HepG2 (cell line): Measurements from ENCODE around the gene CDH11. TPM values are rescaled to one million over a fixed set of nuclear protein-coding genes. Genes with fewer than 3 reads are reported as not detected.

Experiments
- ATAC-seq: fragments of 200-7000 bp; cut with Tn5 transposase; 3 replicates; pipeline ENCODE4 v1.9.1; 2020; ENCODE audit warnings: mild to moderate bottlenecking, moderate library complexity
- BruUV-seq: library from RNA; stranded (reverse); fragments of 400-500 nt; replicated peaks from 2 replicates; lab custom pipeline; 2021; lab: Mats Ljungman, UMichigan
- CTCF ChIA-PET: fragments of 300-600 bp; formaldehyde crosslinking; extraction: SDS; loops from one replicate; lab custom pipeline; 2021; ENCODE audit warnings: low total read pairs, inconsistent platforms, low intra/inter-chr PET ratio; lab: Yijun Ruan, JAX
- POLR2A ChIA-PET: fragments of 350-600 bp; sonication (Branson Sonifier 250); formaldehyde crosslinking; loops from one replicate; lab custom pipeline; 2020; ENCODE audit warnings: antibody characterized with exemption, inconsistent platforms; lab: Yijun Ruan, JAX
- DNase-seq: peaks from one replicate; pipeline ENCODE4 v3.0.0-alpha.2; 2015; ENCODE audit warnings: low spot score
- FAIRE-seq: peaks from 3 replicates; lab custom pipeline; 2011; peaks lifted over from hg19 to GRCh38; lab: Jason Lieb, UNC
- H2AFZ ChIP-seq: one replicate; pipeline ENCODE4 v1.6.1; 2011; ENCODE audit warnings: low read length, inconsistent platforms
- H3K27ac ChIP-seq: fragments of 300-600 bp; 3 replicates; pipeline ENCODE4 v1.8.0; 2011; ENCODE audit warnings: mixed run types, mild to moderate bottlenecking, mixed read lengths, low read length, inconsistent platforms; ENCODE audit not compliant: insufficient read depth; ENCODE audit errors: extremely low read length
- H3K27me3 ChIP-seq, 2 experiments: fragments of 200-600 bp in 1 of 2; 2 replicates in 1 of 2; 3 replicates in 1 of 2; pipeline versions ENCODE4 v1.6.0 to v1.8.0; 2011; ENCODE audit warnings: low read length in 2 of 2, mild to moderate bottlenecking in 2 of 2, moderate library complexity in 2 of 2, inconsistent platforms in 1 of 2; ENCODE audit not compliant: insufficient read depth in 2 of 2, control insufficient read depth in 1 of 2
- H3K36me3 ChIP-seq, 2 experiments: fragments of 200-600 bp in 1 of 2; replicated peaks in 1 of 2; 2 replicates in 1 of 2; 3 replicates in 1 of 2; pipeline versions ENCODE4 v1.5.1 to v1.8.0; 2011; ENCODE audit warnings: low read length in 2 of 2, inconsistent platforms in 1 of 2; ENCODE audit not compliant: insufficient read depth in 2 of 2, control insufficient read depth in 1 of 2
- H3K4me1 ChIP-seq: 2 replicates; pipeline ENCODE4 v1.5.1; 2012; ENCODE audit warnings: low read length, inconsistent platforms; ENCODE audit not compliant: insufficient read depth
- H3K4me2 ChIP-seq: 2 replicates; pipeline ENCODE4 v1.6.0; 2011; ENCODE audit warnings: low read depth, low read length, inconsistent platforms
- H3K4me3 ChIP-seq, 3 experiments: fragments of 200-600 bp in 1 of 3; sonication (generic), shearing (Covaris generic) in 1 of 3; replicated peaks in 1 of 3; 2 replicates each; pipeline ENCODE4 v1.5.1; 2011 to 2016; ENCODE audit warnings: low read length in 3 of 3, inconsistent platforms in 2 of 3, low read depth in 2 of 3, mild to moderate bottlenecking in 2 of 3, control low read depth in 1 of 3, mixed read lengths in 1 of 3; ENCODE audit not compliant: insufficient read depth in 1 of 3
- H3K79me2 ChIP-seq: one replicate; pipeline ENCODE4 v1.6.1; 2011; ENCODE audit warnings: low read length, inconsistent platforms; ENCODE audit not compliant: insufficient read depth
- H3K9ac ChIP-seq: 2 replicates; pipeline ENCODE4 v1.6.0; 2011; ENCODE audit warnings: mild to moderate bottlenecking, low read depth, low read length, inconsistent platforms; ENCODE audit not compliant: insufficient read depth
- H3K9me3 ChIP-seq: 2 replicates; pipeline ENCODE4 v1.5.1; 2012; ENCODE audit warnings: mild to moderate bottlenecking, low read length
- H4K20me1 ChIP-seq: 2 replicates; pipeline ENCODE4 v1.6.0; 2011; ENCODE audit warnings: inconsistent platforms, mild to moderate bottlenecking, low read length, moderate library complexity; ENCODE audit not compliant: insufficient read depth
- BORCS8-MEF2B ChIP-seq: sonication (generic); formaldehyde crosslinking; IDR thresholded peaks from 2 replicates; pipeline ENCODE4 v1.8.0; 2022; ENCODE audit warnings: mild to moderate bottlenecking, missing genetic modification reagents
- CCAR2 ChIP-seq: fragments of 200-400 bp; formaldehyde crosslinking; optimal IDR thresholded peaks from 2 replicates; pipeline ENCODE3; 2018; ENCODE audit warnings: low read depth, mild to moderate bottlenecking, low read length, moderate library complexity
- CEBPB ChIP-seq: IDR thresholded peaks from 2 replicates; pipeline ENCODE4 v1.6.1; 2011; ENCODE audit warnings: low read depth, low read length, improper control_type of control experiment, borderline replicate concordance
- CREB1 ChIP-seq, 2 experiments: fragments of 450-650 bp in 1 of 2; IDR thresholded peaks; 2 replicates each; pipeline ENCODE4 v1.6.1; 2016 to 2017; ENCODE audit warnings: control low read depth in 1 of 2, mild to moderate bottlenecking in 1 of 2, missing compliant biosample characterization in 1 of 2, missing genetic modification characterization in 1 of 2
- HMG20A ChIP-seq: IDR thresholded peaks from 2 replicates; pipeline ENCODE4 v1.6.1; 2016; ENCODE audit warnings: borderline replicate concordance
- KLF16 ChIP-seq, 2 experiments: sonication (generic) in 1 of 2; formaldehyde crosslinking in 1 of 2; IDR thresholded peaks; 2 replicates each; pipeline versions ENCODE4 v1.6.1 to v1.8.0; 2016 to 2023; ENCODE audit warnings: missing genetic modification reagents in 2 of 2, missing compliant biosample characterization in 1 of 2
- MAZ ChIP-seq, 2 experiments: sonication (generic) in 1 of 2; formaldehyde crosslinking in 1 of 2; IDR thresholded peaks; 2 replicates each; pipeline versions ENCODE4 v1.5.0 to v1.6.1; 2012 to 2020; ENCODE audit warnings: low read depth in 2 of 2, mild to moderate bottlenecking in 2 of 2, borderline replicate concordance in 1 of 2, improper control_type of control experiment in 1 of 2, low read length in 1 of 2, missing genetic modification reagents in 1 of 2, moderate library complexity in 1 of 2
- NR1H2 ChIP-seq: sonication (generic); formaldehyde crosslinking; IDR thresholded peaks from 2 replicates; pipeline ENCODE4 v1.8.1; 2022; ENCODE audit warnings: low read depth, missing genetic modification reagents, borderline replicate concordance
- ZFP1 ChIP-seq: IDR thresholded peaks from 2 replicates; pipeline ENCODE4 v1.6.1; 2016
- ZNF253 ChIP-seq: sonication (generic); formaldehyde crosslinking; IDR thresholded peaks from 2 replicates; pipeline ENCODE4 v1.8.0; 2022; ENCODE audit warnings: mild to moderate bottlenecking, missing genetic modification reagents, borderline replicate concordance
- ZNF367 ChIP-seq: sonication (generic); formaldehyde crosslinking; IDR thresholded peaks from 2 replicates; pipeline ENCODE4 v1.4.0; 2020; ENCODE audit warnings: missing genetic modification reagents, borderline replicate concordance
- ZNF792 ChIP-seq: IDR thresholded peaks from 2 replicates; pipeline ENCODE4 v1.6.1; 2016
- WGBS: methylation state at CpG from one replicate; pipeline ENCODE4 v1.1.6; 2017; ENCODE audit warnings: low lambda C conversion rate; 5-methylcytosine and 5-hydroxymethylcytosine counted together
- in situ Hi-C: cut with HindIII; loops from 2 replicates; pipeline ENCODE4 v1.10.0; 2017; ENCODE audit warnings: low pct_unique_long_range_greater_than_20kb; ENCODE audit not compliant: extremely low pct_ligation_motif_present
- intact Hi-C: fragments of 100-400 bp; cut with micrococcal nuclease; formaldehyde crosslinking; loops from one replicate; pipeline ENCODE4 v1.10.0; 2022; ENCODE audit not compliant: unreplicated experiment
- polyA plus RNA-seq, 8 experiments: library from polyadenylated mRNA; depleted of rRNA in 3 of 8; stranded (reverse) in 7 of 8; unstranded in 1 of 8; fragments of >200 nt; fragmentation: Illumina TruSeq in 4 of 8; extraction: Trizol in 4 of 8; gene quantifications; 2 replicates each; pipeline versions ENCODE4 v1.2.1 to v1.2.3, GENCODE V29; 2011 to 2016; ENCODE audit warnings: low read depth in 4 of 8, missing spikeins in 1 of 8, mixed read lengths in 1 of 8; ENCODE audit not compliant: insufficient read depth in 1 of 8
- total RNA-seq, 5 experiments: library from RNA; depleted of rRNA; stranded (reverse); fragments of >200 nt; fragmentation: Illumina TruSeq; extraction: Trizol; gene quantifications; 2 replicates each; pipeline ENCODE4 v1.2.3, GENCODE V29; 2016; ENCODE audit warnings: low read depth in 1 of 5
- TF ChIP-seq, protein P1 (sequence below): sonication (generic); formaldehyde crosslinking; IDR thresholded peaks from 2 replicates; pipeline ENCODE4 v1.4.0; 2020; ENCODE audit warnings: missing genetic modification reagents, borderline replicate concordance
- TF ChIP-seq, protein P2 (sequence below): sonication (generic); formaldehyde crosslinking; IDR thresholded peaks from 2 replicates; pipeline ENCODE4 v1.5.0; 2020; ENCODE audit warnings: missing genetic modification reagents, mild to moderate bottlenecking, borderline replicate concordance

CDH11 gene
- total and polyA plus RNA-seq, 2 of the 13 experiments (the other 11 are each of a cell fraction or from before 2014, with no cell fraction given), result not detected

DNA sequence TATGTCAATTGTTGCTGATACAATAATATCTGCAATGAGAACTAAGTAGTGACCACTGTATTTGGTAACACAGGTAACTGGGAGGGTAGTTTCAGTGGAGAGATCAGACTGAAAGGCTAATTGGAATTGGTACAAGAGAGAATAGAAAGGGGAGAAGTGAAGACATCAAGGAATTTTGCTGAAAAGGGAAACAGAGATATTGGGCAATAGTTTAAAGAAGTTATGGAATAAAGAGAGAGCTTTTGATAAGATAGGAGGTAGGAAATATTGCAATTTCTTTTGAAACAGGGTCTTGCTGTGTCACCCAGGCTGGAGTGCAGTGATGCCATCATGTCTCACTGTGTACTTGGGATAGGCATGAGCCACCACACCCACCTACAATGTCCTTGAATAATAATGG lies 26.9 kb upstream of the CDH11 start:
- Histone ChIP-seq H3K4me2 (no peak overlapping the region), H3K9ac (no peak overlapping the region), H3K79me2 (no peaks in the 10 kb centered on the region), H3K4me1 (no peaks in the 10 kb centered on the region), H3K36me3 (no peaks in the 10 kb centered on the region), H2AFZ (no peak overlapping the region), H4K20me1 (no peaks in the 10 kb centered on the region), H3K27me3 (no peaks in the 10 kb centered on the region), H3K27ac (no peak overlapping the region), H3K4me3 (no peak overlapping the region)
- FAIRE-seq (no peak), DNase-seq (no peak), ATAC-seq (no peak)
- POLR2A ChIA-PET, result no interaction called here
- CTCF ChIA-PET, result no interaction called here
- in situ Hi-C loops, result no loop called here
- intact Hi-C loops, result no loop called here
- no TSS peak for BruUV-seq
- TF ChIP-seq ZNF792 (CRISPR knock-in tag) (no peak), NR1H2 (CRISPR knock-in tag) (no peak), ZNF253 (CRISPR knock-in tag) (no peak), MAZ (IDR thresholded peaks at IDR 0.05; ENCODE audit: borderline replicate concordance, low read depth, low read length) (no peak), MAZ (CRISPR knock-in tag; IDR thresholded peaks at IDR 0.05; ENCODE audit: low read depth) (no peak), ZFP1 (no peak), CEBPB (peak; percentile 63)
- TF ChIP-seq, all 625 proteins: peak for 1
- H3K9me3 ChIP-seq, result no peaks in the 10 kb centered on the region

DNA sequence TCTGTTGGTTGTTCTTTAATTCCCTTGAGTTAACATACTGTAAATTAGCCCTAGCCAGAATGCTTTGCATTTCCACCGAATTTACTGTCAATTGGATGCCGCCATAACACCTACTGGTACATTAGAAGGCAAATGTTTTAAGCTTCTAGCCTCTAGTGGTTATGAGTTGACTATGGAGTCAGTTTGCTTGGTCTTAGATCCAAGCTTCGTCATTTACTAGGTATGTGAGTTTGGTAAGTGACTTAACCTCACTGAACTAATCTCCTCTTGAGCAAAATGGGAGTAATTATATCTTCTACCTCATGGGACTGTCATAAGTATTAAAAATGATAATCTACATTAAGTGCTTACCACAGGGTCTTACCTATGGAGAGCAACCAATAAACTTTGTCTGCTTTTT lies 20.4 kb upstream of the CDH11 start:
- Histone ChIP-seq H3K9ac (no peak overlapping the region), H3K4me2 (no peak overlapping the region), H3K9me3 (no peaks in the 10 kb centered on the region), H2AFZ (no peak overlapping the region), H3K4me1 (no peaks in the 10 kb centered on the region), H3K4me3 (no peak overlapping the region), H3K79me2 (no peaks in the 10 kb centered on the region), H4K20me1 (no peaks in the 10 kb centered on the region), H3K36me3 (no peaks in the 10 kb centered on the region), H3K27ac (no peak overlapping the region), H3K27me3 (no peaks in the 10 kb centered on the region)
- intact Hi-C loops, result no loop called here
- TF ChIP-seq BORCS8-MEF2B (CRISPR knock-in tag), result no peak
- no peak for TF ChIP-seq ZNF367 (CRISPR knock-in tag)
- no peak for TF ChIP-seq KLF16 (CRISPR knock-in tag; IDR thresholded peaks at IDR 0.05)
- TF ChIP-seq CREB1 (IDR thresholded peaks at IDR 0.05), result no peak
- no peak for TF ChIP-seq CREB1 (CRISPR knock-in tag; IDR thresholded peaks at IDR 0.05)
- TF ChIP-seq HMG20A (CRISPR knock-in tag), result no peak
- TF ChIP-seq, protein P1, sequence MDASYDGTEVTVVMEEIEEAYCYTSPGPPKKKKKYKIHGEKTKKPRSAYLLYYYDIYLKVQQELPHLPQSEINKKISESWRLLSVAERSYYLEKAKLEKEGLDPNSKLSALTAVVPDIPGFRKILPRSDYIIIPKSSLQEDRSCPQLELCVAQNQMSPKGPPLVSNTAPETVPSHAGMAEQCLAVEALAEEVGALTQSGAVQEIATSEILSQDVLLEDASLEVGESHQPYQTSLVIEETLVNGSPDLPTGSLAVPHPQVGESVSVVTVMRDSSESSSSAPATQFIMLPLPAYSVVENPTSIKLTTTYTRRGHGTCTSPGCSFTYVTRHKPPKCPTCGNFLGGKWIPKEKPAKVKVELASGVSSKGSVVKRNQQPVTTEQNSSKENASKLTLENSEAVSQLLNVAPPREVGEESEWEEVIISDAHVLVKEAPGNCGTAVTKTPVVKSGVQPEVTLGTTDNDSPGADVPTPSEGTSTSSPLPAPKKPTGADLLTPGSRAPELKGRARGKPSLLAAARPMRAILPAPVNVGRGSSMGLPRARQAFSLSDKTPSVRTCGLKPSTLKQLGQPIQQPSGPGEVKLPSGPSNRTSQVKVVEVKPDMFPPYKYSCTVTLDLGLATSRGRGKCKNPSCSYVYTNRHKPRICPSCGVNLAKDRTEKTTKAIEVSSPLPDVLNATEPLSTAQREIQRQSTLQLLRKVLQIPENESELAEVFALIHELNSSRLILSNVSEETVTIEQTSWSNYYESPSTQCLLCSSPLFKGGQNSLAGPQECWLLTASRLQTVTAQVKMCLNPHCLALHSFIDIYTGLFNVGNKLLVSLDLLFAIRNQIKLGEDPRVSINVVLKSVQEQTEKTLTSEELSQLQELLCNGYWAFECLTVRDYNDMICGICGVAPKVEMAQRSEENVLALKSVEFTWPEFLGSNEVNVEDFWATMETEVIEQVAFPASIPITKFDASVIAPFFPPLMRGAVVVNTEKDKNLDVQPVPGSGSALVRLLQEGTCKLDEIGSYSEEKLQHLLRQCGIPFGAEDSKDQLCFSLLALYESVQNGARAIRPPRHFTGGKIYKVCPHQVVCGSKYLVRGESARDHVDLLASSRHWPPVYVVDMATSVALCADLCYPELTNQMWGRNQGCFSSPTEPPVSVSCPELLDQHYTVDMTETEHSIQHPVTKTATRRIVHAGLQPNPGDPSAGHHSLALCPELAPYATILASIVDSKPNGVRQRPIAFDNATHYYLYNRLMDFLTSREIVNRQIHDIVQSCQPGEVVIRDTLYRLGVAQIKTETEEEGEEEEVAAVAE (CRISPR knock-in tag), result no peak
- TF ChIP-seq, protein P2, sequence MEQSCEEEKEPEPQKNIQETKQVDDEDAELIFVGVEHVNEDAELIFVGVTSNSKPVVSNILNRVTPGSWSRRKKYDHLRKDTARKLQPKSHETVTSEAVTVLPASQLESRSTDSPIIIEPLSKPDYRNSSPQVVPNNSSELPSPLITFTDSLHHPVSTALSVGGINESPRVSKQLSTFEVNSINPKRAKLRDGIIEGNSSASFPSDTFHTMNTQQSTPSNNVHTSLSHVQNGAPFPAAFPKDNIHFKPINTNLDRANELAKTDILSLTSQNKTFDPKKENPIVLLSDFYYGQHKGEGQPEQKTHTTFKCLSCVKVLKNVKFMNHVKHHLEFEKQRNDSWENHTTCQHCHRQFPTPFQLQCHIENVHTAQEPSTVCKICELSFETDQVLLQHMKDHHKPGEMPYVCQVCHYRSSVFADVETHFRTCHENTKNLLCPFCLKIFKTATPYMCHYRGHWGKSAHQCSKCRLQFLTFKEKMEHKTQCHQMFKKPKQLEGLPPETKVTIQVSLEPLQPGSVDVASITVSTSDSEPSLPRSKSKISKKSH (CRISPR knock-in tag), result no peak
- no peak for TF ChIP-seq CCAR2
- POLR2A ChIA-PET, result no interaction called here
- BruUV-seq, result no TSS peak
- in situ Hi-C loops, result no loop called here
- WGBS, result 2% methylated on average over 3 of the region's 3 CpGs
- ATAC-seq (no peak), FAIRE-seq (no peak), DNase-seq (no peak)
- CTCF ChIA-PET, result no interaction called here
